PFSK-1 (cell line): Measurements from ENCODE around the gene DOCK10.

Source experiments
- FOXP2 ChIP-seq: optimal IDR thresholded peaks from 2 replicates; pipeline ENCODE3; 2011; ENCODE audit warnings: borderline replicate concordance, control low read depth, inconsistent platforms; ENCODE audit not compliant: insufficient read depth; ENCODE audit errors: extremely low read length, extremely low read depth
- POLR2AphosphoS5 ChIP-seq: IDR thresholded peaks from 2 replicates; pipeline ENCODE4 v1.6.1; 2012; ENCODE audit warnings: low read depth, mild to moderate bottlenecking, control low read depth, low read length, moderate library complexity
- REST ChIP-seq, 2 experiments: IDR thresholded peaks; 2 replicates each; pipeline versions ENCODE4 v1.6.1 to v1.8.0; 2011 to 2012; ENCODE audit warnings: low read depth in 2 of 2, low read length in 2 of 2, control low read depth in 1 of 2, inconsistent platforms in 1 of 2, mild to moderate bottlenecking in 1 of 2, moderate library complexity in 1 of 2; ENCODE audit not compliant: insufficient read depth in 1 of 2
- SIN3A ChIP-seq: IDR thresholded peaks from 2 replicates; pipeline ENCODE4 v1.6.1; 2012; ENCODE audit warnings: mild to moderate bottlenecking, low read length, moderate library complexity, borderline replicate concordance; ENCODE audit not compliant: insufficient read depth
- TAF1 ChIP-seq: IDR thresholded peaks from 2 replicates; pipeline ENCODE4 v1.6.1; 2012; ENCODE audit warnings: low read length, control low read depth, borderline replicate concordance; ENCODE audit not compliant: insufficient read depth

The DOCK10 gene

GRCh38 chr2:224884188-224884587, 158.1 kb downstream of the DOCK10 start:
- no peak for TF ChIP-seq TAF1
- TF ChIP-seq SIN3A = no peak
- TF ChIP-seq REST (IDR thresholded peaks at IDR 0.05; ENCODE audit: insufficient read depth in 1 of 2, low read depth in 2 of 2, low read length in 2 of 2) = no peak
- TF ChIP-seq FOXP2 = no peak
- no peak for TF ChIP-seq POLR2AphosphoS5

GRCh38 chr2:224883700-224884099, 158.6 kb downstream of the DOCK10 start:
- TF ChIP-seq POLR2AphosphoS5 (no peak), SIN3A (no peak), TAF1 (no peak), FOXP2 (no peak), REST (IDR thresholded peaks at IDR 0.05; ENCODE audit: insufficient read depth in 1 of 2, low read depth in 2 of 2, low read length in 2 of 2) (no peak)

- TF ChIP-seq SIN3A (no peak), FOXP2 (no peak), REST (IDR thresholded peaks at IDR 0.05; ENCODE audit: insufficient read depth in 1 of 2, low read depth in 2 of 2, low read length in 2 of 2) (no peak), TAF1 (no peak), POLR2AphosphoS5 (no peak)
These were observed 159.1 kb downstream of the DOCK10 start for GRCh38 chr2:224883172-224883516.

- TF ChIP-seq SIN3A = no peak
- no peak for TF ChIP-seq REST (IDR thresholded peaks at IDR 0.05; ENCODE audit: insufficient read depth in 1 of 2, low read depth in 2 of 2, low read length in 2 of 2)
- no peak for TF ChIP-seq FOXP2
- TF ChIP-seq POLR2AphosphoS5 = no peak
- no peak for TF ChIP-seq TAF1
These were observed 159.7 kb downstream of the DOCK10 start for GRCh38 chr2:224882291-224883171.
